ENCODE data around the gene CNTLN. TPM values are rescaled to one million over a fixed set of nuclear protein-coding genes. Genes with fewer than 3 reads are reported as not detected.

The CNTLN gene
- total and polyA plus RNA-seq, 2 donors from 2014 or later = 2.0 to 8.0 TPM

DNA sequence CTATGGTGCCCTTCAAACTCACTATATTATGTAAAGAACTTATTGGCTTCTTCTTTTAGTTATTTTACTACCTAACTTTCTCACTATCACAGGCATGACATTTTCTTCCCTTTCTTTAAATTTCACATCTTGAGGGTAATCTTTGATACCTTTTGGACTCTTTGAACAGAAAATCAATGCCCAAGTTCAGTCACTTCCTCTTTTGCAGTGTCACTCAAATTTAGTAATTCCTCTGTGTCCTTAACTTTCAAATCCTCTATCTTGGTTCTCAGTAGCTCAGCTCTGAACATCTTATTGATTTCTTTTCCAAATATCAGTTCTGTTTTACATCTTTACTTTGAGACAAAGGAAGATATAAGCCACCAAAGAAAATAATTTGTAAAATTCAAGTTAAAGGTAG lies 25.5 kb downstream of the CNTLN start:
- no peak for DNase-seq
- intact Hi-C loops (cut with DNase I) = no loop called here
- H3K4me1 ChIP-seq (ENCODE audit: control insufficient read depth in 2 of 3, insufficient read depth in 2 of 3, low read depth in 1 of 3, low read length in 3 of 3) = no peaks in the 10 kb centered on the region
- FAIRE-seq = no peak
- TF ChIP-seq, protein P1, sequence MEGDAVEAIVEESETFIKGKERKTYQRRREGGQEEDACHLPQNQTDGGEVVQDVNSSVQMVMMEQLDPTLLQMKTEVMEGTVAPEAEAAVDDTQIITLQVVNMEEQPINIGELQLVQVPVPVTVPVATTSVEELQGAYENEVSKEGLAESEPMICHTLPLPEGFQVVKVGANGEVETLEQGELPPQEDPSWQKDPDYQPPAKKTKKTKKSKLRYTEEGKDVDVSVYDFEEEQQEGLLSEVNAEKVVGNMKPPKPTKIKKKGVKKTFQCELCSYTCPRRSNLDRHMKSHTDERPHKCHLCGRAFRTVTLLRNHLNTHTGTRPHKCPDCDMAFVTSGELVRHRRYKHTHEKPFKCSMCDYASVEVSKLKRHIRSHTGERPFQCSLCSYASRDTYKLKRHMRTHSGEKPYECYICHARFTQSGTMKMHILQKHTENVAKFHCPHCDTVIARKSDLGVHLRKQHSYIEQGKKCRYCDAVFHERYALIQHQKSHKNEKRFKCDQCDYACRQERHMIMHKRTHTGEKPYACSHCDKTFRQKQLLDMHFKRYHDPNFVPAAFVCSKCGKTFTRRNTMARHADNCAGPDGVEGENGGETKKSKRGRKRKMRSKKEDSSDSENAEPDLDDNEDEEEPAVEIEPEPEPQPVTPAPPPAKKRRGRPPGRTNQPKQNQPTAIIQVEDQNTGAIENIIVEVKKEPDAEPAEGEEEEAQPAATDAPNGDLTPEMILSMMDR (IDR thresholded peaks at IDR 0.05; ENCODE audit: borderline replicate concordance, extremely low read depth, insufficient read depth) = no peak
- H3K9ac ChIP-seq (ENCODE audit: low read length in 3 of 3) = no peak overlapping the region
- no peaks in the 10 kb centered on the region for H3K36me3 ChIP-seq (ENCODE audit: control insufficient read depth in 2 of 3, insufficient read depth in 3 of 3, low read length in 3 of 3)
- H3K4me3 ChIP-seq (ENCODE audit: low read length in 3 of 3) = no peak overlapping the region
- H3K27ac ChIP-seq (ENCODE audit: low read depth in 2 of 2, low read length in 2 of 2) = no peak overlapping the region
- no peaks in the 10 kb centered on the region for H3K27me3 ChIP-seq (ENCODE audit: control insufficient read depth, insufficient read depth, low read length)
- no peaks in the 10 kb centered on the region for H3K9me3 ChIP-seq (ENCODE audit: control insufficient read depth in 2 of 3, insufficient read depth in 1 of 3, low read length in 3 of 3)

DNA sequence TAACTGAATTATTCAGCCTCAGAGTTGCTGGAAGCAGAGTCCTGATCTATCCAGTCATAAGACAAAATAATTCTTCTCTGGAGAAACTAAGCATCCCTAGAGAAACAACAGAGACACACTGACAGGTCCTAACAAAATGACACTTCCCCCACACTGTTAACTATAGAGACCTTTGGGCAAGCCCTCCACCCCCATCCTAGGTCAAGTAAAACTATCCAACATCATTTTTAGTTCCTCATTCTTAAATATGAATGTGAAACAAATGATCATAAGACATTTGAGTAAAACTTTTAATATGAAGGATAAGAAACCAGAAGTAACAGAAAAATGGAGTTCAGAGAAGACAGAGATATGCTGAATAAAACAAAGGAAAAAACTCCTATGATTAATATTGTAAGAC lies 30.9 kb downstream of the CNTLN start:
- TF ChIP-seq, protein P1 (IDR thresholded peaks at IDR 0.05; ENCODE audit: borderline replicate concordance, extremely low read depth, insufficient read depth) = no peak
- no peaks in the 10 kb centered on the region for H3K27me3 ChIP-seq (ENCODE audit: control insufficient read depth, insufficient read depth, low read length)
- no peak overlapping the region for H3K4me3 ChIP-seq (ENCODE audit: low read length in 3 of 3)
- H3K9ac ChIP-seq (ENCODE audit: low read length in 3 of 3) = no peak overlapping the region
- FAIRE-seq (no peak), DNase-seq (no peak)
- intact Hi-C loops (cut with DNase I) = no loop called here
- no peak overlapping the region for H3K27ac ChIP-seq (ENCODE audit: low read depth in 2 of 2, low read length in 2 of 2)
- no peaks in the 10 kb centered on the region for H3K4me1 ChIP-seq (ENCODE audit: control insufficient read depth in 2 of 3, insufficient read depth in 2 of 3, low read depth in 1 of 3, low read length in 3 of 3)
- no peaks in the 10 kb centered on the region for H3K36me3 ChIP-seq (ENCODE audit: control insufficient read depth in 2 of 3, insufficient read depth in 3 of 3, low read length in 3 of 3)
- peaks cover 0 to 6% (median 0%) of the 10 kb centered on the region in 3 donors for H3K9me3 ChIP-seq (ENCODE audit: control insufficient read depth in 2 of 3, insufficient read depth in 1 of 3, low read length in 3 of 3)

DNA sequence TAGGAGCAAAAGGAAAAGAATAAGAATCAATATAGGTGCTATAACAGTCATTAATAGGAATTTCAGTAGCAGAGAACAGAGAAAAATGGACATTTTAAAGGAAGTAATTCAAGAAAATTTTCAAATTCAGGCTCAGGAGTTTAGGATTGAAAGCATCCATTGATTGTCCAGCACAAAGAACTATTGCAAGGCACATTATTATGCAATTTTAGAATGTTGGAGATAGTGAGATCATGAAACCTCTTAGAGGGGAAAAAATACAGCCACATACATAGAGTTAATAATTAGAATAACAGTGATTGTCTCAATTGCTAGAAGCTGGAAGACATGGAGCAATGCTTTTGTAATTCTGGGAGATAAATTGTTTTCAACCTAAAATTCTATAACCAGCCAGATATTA lies 31.5 kb downstream of the CNTLN start:
- no peak overlapping the region for H3K9ac ChIP-seq (ENCODE audit: low read length in 3 of 3)
- H3K36me3 ChIP-seq (ENCODE audit: control insufficient read depth in 2 of 3, insufficient read depth in 3 of 3, low read length in 3 of 3) = no peaks in the 10 kb centered on the region
- DNase-seq = no peak
- peaks cover 0 to 6% (median 0%) of the 10 kb centered on the region in 3 donors for H3K9me3 ChIP-seq (ENCODE audit: control insufficient read depth in 2 of 3, insufficient read depth in 1 of 3, low read length in 3 of 3)
- H3K4me3 ChIP-seq (ENCODE audit: low read length in 3 of 3) = no peak overlapping the region
- no peaks in the 10 kb centered on the region for H3K27me3 ChIP-seq (ENCODE audit: control insufficient read depth, insufficient read depth, low read length)
- H3K4me1 ChIP-seq (ENCODE audit: control insufficient read depth in 2 of 3, insufficient read depth in 2 of 3, low read depth in 1 of 3, low read length in 3 of 3) = no peaks in the 10 kb centered on the region
- intact Hi-C loops (cut with DNase I) = no loop called here
- H3K27ac ChIP-seq (ENCODE audit: low read depth in 2 of 2, low read length in 2 of 2) = no peak overlapping the region
- TF ChIP-seq, protein P1 (IDR thresholded peaks at IDR 0.05; ENCODE audit: borderline replicate concordance, extremely low read depth, insufficient read depth) = no peak
- FAIRE-seq = no peak

Measured in kidney (tissue), 14 donors.